Neural cell (in vitro differentiated cells): ENCODE measurements around the gene LRRC15. TPM values are rescaled to one million over a fixed set of nuclear protein-coding genes. Genes with fewer than 3 reads are reported as not detected.

Experiments
- H2AFZ ChIP-seq: fragments of 200-600, 300-800 bp; sonication (generic), shearing (Covaris generic); 2 replicates; pipeline ENCODE4 v1.6.0; 2014; ENCODE audit warnings: low read depth, mild to moderate bottlenecking, antibody characterized with exemption, low read length, moderate library complexity
- H3F3A ChIP-seq: fragments of 200-600 bp; shearing (Covaris generic); 2 replicates; pipeline ENCODE4 v1.6.1; 2016; ENCODE audit warnings: mild to moderate bottlenecking, moderate library complexity, mixed read lengths, antibody characterized with exemption, low read length; ENCODE audit not compliant: insufficient read depth, poor library complexity, severe bottlenecking
- H3K27ac ChIP-seq: fragments of 200-600, 300-800 bp; sonication (generic), shearing (Covaris generic); 2 replicates; pipeline ENCODE4 v1.5.1; 2014; ENCODE audit warnings: mild to moderate bottlenecking, low read length, moderate library complexity
- H3K27me3 ChIP-seq: fragments of 300-800, 200-600 bp; sonication (generic), shearing (Covaris generic); 2 replicates; pipeline ENCODE4 v1.6.0; 2014; ENCODE audit warnings: mild to moderate bottlenecking, low read depth, low read length, moderate library complexity; ENCODE audit not compliant: insufficient read depth
- H3K36me3 ChIP-seq: fragments of 300-800, 200-600 bp; sonication (generic), shearing (Covaris generic); 2 replicates; pipeline ENCODE4 v1.5.1; 2014; ENCODE audit warnings: mild to moderate bottlenecking, antibody characterized with exemption, low read length, moderate library complexity; ENCODE audit not compliant: insufficient read depth
- H3K4me2 ChIP-seq: fragments of 300-800, 200-600 bp; sonication (generic), shearing (Covaris generic); 2 replicates; pipeline ENCODE4 v1.6.0; 2014; ENCODE audit warnings: mild to moderate bottlenecking, low read length
- H3K4me3 ChIP-seq: fragments of 300-800, 200-600 bp; sonication (generic), shearing (Covaris generic); 2 replicates; pipeline ENCODE4 v1.5.1; 2014; ENCODE audit warnings: mild to moderate bottlenecking, low read length, moderate library complexity
- H3K79me2 ChIP-seq: fragments of 200-600 bp; shearing (Covaris generic); replicated peaks from 2 replicates; pipeline ENCODE4 v1.6.0; 2014; ENCODE audit warnings: mild to moderate bottlenecking, low read length, moderate library complexity; ENCODE audit not compliant: insufficient read depth
- H3K9ac ChIP-seq: fragments of 300-800, 200-600 bp; sonication (generic), shearing (Covaris generic); 2 replicates; pipeline ENCODE4 v1.6.1; 2016; ENCODE audit warnings: mild to moderate bottlenecking, low read length, mixed read lengths
- H3K9me2 ChIP-seq: fragments of 200-600 bp; shearing (Covaris generic); 2 replicates; pipeline ENCODE4 v1.6.1; 2016; ENCODE audit warnings: mild to moderate bottlenecking, low read length, mixed read lengths; ENCODE audit not compliant: insufficient read depth
- H3K9me3 ChIP-seq: fragments of 200-600, 300-800 bp; sonication (generic), shearing (Covaris generic); 2 replicates; pipeline ENCODE4 v1.6.1; 2016; ENCODE audit warnings: mild to moderate bottlenecking, mixed run types, low read length, moderate library complexity, mixed read lengths
- H4K20me1 ChIP-seq: fragments of 200-600 bp; shearing (Covaris generic); 2 replicates; pipeline ENCODE4 v1.6.1; 2016; ENCODE audit warnings: mild to moderate bottlenecking, mixed run types; ENCODE audit not compliant: insufficient read depth
- EP300 ChIP-seq: fragments of 450-650 bp; conservative IDR thresholded peaks from 2 replicates; pipeline ENCODE4 v1.6.1; 2014; ENCODE audit warnings: antibody characterized with exemption, mild to moderate bottlenecking, moderate library complexity; ENCODE audit not compliant: poor library complexity, severe bottlenecking
- EZH2 ChIP-seq: fragments of 200-600, 300-800 bp; shearing (Covaris generic), sonication (generic); IDR thresholded peaks from 2 replicates; pipeline ENCODE4 v1.6.1; 2014; ENCODE audit warnings: antibody characterized with exemption, low read length, borderline replicate concordance, mild to moderate bottlenecking; ENCODE audit not compliant: insufficient read depth, poor library complexity, severe bottlenecking
- MXI1 ChIP-seq: fragments of 450-650 bp; conservative IDR thresholded peaks from 2 replicates; pipeline ENCODE4 v1.6.1; 2014; ENCODE audit warnings: antibody characterized with exemption, mild to moderate bottlenecking; ENCODE audit not compliant: poor library complexity, severe bottlenecking
- POLR2AphosphoS5 ChIP-seq: IDR thresholded peaks from 2 replicates; pipeline ENCODE4 v1.6.1; 2012
- RAD21 ChIP-seq: fragments of 450-650 bp; conservative IDR thresholded peaks from 2 replicates; pipeline ENCODE4 v1.6.1; 2014; ENCODE audit warnings: antibody characterized with exemption, mild to moderate bottlenecking, moderate library complexity
- SMC3 ChIP-seq: fragments of 450-650 bp; conservative IDR thresholded peaks from 2 replicates; pipeline ENCODE4 v1.6.1; 2014; ENCODE audit warnings: antibody characterized with exemption, mild to moderate bottlenecking, moderate library complexity; ENCODE audit not compliant: poor library complexity
- TAF1 ChIP-seq: IDR thresholded peaks from 2 replicates; pipeline ENCODE4 v1.6.1; 2012; ENCODE audit warnings: low read depth
- polyA plus RNA-seq: library from polyadenylated mRNA; depleted of rRNA; stranded (reverse); fragments of >200 nt; gene quantifications from 2 replicates; pipeline ENCODE4 v1.2.3, GENCODE V29; 2014
- TF ChIP-seq, protein P1 (sequence below): IDR thresholded peaks from 2 replicates; pipeline ENCODE4 v1.6.1; 2012; ENCODE audit warnings: borderline replicate concordance
- TF ChIP-seq, protein P2 (sequence below): fragments of 450-650 bp; IDR thresholded peaks from 2 replicates; pipeline ENCODE4 v1.5.1; 2014; ENCODE audit warnings: antibody characterized with exemption, mild to moderate bottlenecking, moderate library complexity; ENCODE audit not compliant: poor library complexity, severe bottlenecking

Gene LRRC15
- polyA plus RNA-seq, 1 donor from 2014 or later, result not detected

GRCh38 chr3:194324823-194325327 is 44.7 kb downstream of the LRRC15 start:
- Histone ChIP-seq H2AFZ (no peak overlapping the region), H3K9me2 (no peaks in the 10 kb centered on the region), H3K27me3 (no peaks in the 10 kb centered on the region), H3K9ac (no peak overlapping the region), H3F3A (no peaks in the 10 kb centered on the region), H3K4me3 (no peak overlapping the region), H3K79me2 (no peaks in the 10 kb centered on the region), H3K9me3 (no peaks in the 10 kb centered on the region), H3K4me2 (no peak overlapping the region), H4K20me1 (no peaks in the 10 kb centered on the region), H3K36me3 (no peaks in the 10 kb centered on the region), H3K27ac (no peak overlapping the region)
- TF ChIP-seq, protein P1, sequence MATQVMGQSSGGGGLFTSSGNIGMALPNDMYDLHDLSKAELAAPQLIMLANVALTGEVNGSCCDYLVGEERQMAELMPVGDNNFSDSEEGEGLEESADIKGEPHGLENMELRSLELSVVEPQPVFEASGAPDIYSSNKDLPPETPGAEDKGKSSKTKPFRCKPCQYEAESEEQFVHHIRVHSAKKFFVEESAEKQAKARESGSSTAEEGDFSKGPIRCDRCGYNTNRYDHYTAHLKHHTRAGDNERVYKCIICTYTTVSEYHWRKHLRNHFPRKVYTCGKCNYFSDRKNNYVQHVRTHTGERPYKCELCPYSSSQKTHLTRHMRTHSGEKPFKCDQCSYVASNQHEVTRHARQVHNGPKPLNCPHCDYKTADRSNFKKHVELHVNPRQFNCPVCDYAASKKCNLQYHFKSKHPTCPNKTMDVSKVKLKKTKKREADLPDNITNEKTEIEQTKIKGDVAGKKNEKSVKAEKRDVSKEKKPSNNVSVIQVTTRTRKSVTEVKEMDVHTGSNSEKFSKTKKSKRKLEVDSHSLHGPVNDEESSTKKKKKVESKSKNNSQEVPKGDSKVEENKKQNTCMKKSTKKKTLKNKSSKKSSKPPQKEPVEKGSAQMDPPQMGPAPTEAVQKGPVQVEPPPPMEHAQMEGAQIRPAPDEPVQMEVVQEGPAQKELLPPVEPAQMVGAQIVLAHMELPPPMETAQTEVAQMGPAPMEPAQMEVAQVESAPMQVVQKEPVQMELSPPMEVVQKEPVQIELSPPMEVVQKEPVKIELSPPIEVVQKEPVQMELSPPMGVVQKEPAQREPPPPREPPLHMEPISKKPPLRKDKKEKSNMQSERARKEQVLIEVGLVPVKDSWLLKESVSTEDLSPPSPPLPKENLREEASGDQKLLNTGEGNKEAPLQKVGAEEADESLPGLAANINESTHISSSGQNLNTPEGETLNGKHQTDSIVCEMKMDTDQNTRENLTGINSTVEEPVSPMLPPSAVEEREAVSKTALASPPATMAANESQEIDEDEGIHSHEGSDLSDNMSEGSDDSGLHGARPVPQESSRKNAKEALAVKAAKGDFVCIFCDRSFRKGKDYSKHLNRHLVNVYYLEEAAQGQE, result no peak

DNA sequence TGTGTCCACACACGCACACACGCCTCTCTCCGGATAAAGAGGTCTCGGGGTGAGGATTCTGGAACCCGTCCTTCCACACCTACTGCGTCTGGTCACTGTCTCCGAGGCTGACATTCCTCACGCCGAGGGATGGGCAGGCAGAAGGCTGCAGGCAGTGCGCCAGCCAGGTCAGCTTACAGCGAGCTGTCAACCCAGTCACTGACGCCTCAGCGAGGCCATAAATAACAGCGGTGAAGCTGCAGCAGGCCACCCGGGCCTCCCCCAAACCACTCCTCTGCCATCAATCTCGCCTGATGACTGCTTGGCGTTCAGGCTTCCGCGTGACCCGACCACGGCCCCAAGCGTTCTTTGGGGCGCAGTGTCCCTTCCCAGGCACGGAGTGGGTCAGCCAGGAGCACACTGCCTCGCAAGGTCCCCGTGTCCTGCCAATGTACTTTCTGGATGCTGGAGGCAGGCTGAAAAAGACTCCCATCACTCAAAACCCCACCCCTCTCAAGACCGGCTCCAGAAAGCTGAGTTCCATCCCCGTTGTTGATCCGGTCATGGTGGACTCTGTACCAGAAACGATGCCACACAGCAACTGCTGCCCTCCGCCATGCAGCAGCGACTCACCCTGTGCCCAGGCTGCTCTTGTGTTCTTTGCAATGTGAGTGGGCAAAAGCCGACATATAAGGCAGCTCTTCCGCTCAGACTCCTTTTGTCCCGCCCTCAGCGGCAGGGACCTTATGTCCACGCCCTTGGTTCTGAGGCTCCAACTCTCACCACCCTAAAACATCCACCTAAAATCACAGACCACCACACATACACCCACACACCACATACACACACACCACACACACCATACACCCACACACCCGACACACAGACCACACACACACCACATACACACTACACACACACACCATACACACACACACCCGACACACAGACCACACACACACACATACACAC is 45.5 kb downstream of the LRRC15 start:
- H3K36me3 ChIP-seq, result no peaks in the 10 kb centered on the region
- no peak overlapping the region for H3K9ac ChIP-seq
- H3F3A ChIP-seq, result no peaks in the 10 kb centered on the region

GRCh38 chr3:194322678-194323211 is 46.8 kb downstream of the LRRC15 start:
- Histone ChIP-seq H4K20me1 (no peaks in the 10 kb centered on the region), H3K4me3 (no peak overlapping the region), H2AFZ (no peak overlapping the region), H3K9me2 (no peaks in the 10 kb centered on the region), H3K27me3 (no peaks in the 10 kb centered on the region), H3K27ac (no peak overlapping the region), H3K9me3 (peaks cover 5% of the 10 kb centered on the region), H3F3A (no peaks in the 10 kb centered on the region), H3K79me2 (no peaks in the 10 kb centered on the region), H3K4me2 (no peak overlapping the region), H3K36me3 (no peaks in the 10 kb centered on the region), H3K9ac (no peak overlapping the region)
- TF ChIP-seq MXI1, result no peak
- TF ChIP-seq, protein P2, sequence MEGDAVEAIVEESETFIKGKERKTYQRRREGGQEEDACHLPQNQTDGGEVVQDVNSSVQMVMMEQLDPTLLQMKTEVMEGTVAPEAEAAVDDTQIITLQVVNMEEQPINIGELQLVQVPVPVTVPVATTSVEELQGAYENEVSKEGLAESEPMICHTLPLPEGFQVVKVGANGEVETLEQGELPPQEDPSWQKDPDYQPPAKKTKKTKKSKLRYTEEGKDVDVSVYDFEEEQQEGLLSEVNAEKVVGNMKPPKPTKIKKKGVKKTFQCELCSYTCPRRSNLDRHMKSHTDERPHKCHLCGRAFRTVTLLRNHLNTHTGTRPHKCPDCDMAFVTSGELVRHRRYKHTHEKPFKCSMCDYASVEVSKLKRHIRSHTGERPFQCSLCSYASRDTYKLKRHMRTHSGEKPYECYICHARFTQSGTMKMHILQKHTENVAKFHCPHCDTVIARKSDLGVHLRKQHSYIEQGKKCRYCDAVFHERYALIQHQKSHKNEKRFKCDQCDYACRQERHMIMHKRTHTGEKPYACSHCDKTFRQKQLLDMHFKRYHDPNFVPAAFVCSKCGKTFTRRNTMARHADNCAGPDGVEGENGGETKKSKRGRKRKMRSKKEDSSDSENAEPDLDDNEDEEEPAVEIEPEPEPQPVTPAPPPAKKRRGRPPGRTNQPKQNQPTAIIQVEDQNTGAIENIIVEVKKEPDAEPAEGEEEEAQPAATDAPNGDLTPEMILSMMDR, result no peak
- TF ChIP-seq, protein P1, result no peak
- no peak for TF ChIP-seq SMC3
- no peak for TF ChIP-seq RAD21
- no peak for TF ChIP-seq POLR2AphosphoS5
- no peak for TF ChIP-seq EZH2
- TF ChIP-seq TAF1, result no peak
- TF ChIP-seq EP300, result no peak

More for the DNA sequence above, 45.5 kb downstream of the LRRC15 start:
- H3K4me3 ChIP-seq, result no peak overlapping the region
- H3K9me3 ChIP-seq, result no peaks in the 10 kb centered on the region
- TF ChIP-seq POLR2AphosphoS5, result no peak
- no peak overlapping the region for H3K4me2 ChIP-seq
- H3K27ac ChIP-seq, result no peak overlapping the region
- H3K79me2 ChIP-seq, result no peaks in the 10 kb centered on the region
- no peaks in the 10 kb centered on the region for H3K27me3 ChIP-seq
- no peaks in the 10 kb centered on the region for H3K9me2 ChIP-seq
- H2AFZ ChIP-seq, result no peak overlapping the region
- H4K20me1 ChIP-seq, result no peaks in the 10 kb centered on the region
